ENCODE data around the gene TECR. TPM values are rescaled to one million over a fixed set of nuclear protein-coding genes. Genes with fewer than 3 reads are reported as not detected.

Gene TECR
- total and polyA plus RNA-seq, 2 of the 4 experiments (the other 2 are of a cell fraction), result 46.2 to 81.2 TPM

DNA sequence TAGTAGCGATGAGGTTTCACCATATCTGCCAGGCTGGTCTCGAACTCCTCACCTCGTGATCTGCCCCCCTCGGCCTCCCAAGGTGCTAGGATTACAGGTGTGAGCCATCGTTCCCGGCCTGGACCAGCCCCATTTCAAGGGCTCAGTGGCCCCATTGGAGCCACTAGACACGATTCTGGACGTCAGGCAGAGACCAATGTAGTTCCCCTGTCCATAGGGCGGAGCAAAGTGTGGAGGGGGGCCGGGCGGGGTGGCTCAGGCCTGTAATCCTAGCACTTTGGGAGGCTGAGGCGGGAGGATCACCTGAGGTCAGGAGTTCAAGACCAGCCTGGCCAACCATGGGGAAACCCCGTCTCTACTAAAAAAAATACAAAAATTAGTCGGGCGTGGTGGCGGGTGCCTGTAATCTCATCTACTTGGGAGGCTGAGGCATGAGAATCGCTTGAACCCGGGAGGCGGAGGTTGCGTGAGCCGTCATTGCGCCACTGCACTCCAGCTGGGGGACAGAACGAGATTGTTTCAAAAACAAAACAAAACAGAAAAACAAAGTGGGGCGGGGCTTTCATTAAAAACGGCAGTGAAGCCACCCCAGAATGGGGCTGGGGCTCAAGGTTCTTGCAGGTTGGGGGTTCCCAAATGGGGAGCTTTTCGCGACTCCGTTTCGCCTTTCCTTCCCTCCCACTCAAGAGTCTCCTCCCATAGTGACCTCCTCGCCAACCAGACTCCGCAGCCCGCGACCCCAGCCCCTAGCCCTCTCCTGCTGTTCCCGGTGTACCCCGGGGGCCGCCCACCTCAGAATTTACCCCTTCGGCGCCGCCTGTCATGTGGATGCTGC, 758 bp upstream of the TECR start:
- H3K27ac ChIP-seq (ENCODE audit: insufficient read depth, low read length), result no peak overlapping the region; the same call in 1 of the 2 replicates
- no peak overlapping the region for H3K18ac ChIP-seq (ENCODE audit: low read depth, low read length)
- peaks cover 10 to 34% of the 10 kb centered on the region in 2 experiments; a peak in 3 of 4 replicates for H3K79me1 ChIP-seq (ENCODE audit: low read depth in 1 of 2, low read length in 2 of 2)
- in situ Hi-C loops (cut with MboI; ENCODE audit: low sequenced_read_pairs) (no loop called here), intact Hi-C loops (cut with micrococcal nuclease) (no loop called here), dilution Hi-C loops (cut with HindIII; ENCODE audit: low sequenced_read_pairs, unreplicated experiment) (no loop called here)
- no peaks in the 10 kb centered on the region for H3K36me3 ChIP-seq (ENCODE audit: control insufficient read depth, insufficient read depth, low read length)
- peak overlapping the region; percentile 57 for H3K4me3 ChIP-seq (ENCODE audit: insufficient read depth, low read depth, low read length)
- DNase-seq, result no peak
- H3K23ac ChIP-seq (ENCODE audit: low read depth, low read length), result no peak overlapping the region
- H3K9me3 ChIP-seq (ENCODE audit: control insufficient read depth, insufficient read depth, low read length), result no peaks in the 10 kb centered on the region
- 70% methylated on average over 20 of the region's 39 CpGs; no CpG with 5 or more reads in 1 of the 2 experiments for WGBS, 2 experiments (ENCODE audit: extremely low coverage in 2 of 2, insufficient read length in 1 of 2)
- no peak overlapping the region for H3K4ac ChIP-seq (ENCODE audit: low read depth, low read length)
- no peak overlapping the region for H2BK120ac ChIP-seq (ENCODE audit: low read depth, low read length)
- H4K8ac ChIP-seq (ENCODE audit: low read depth in 2 of 2, low read length in 2 of 2), result peak overlapping the region in 1 of 2 experiments; percentile 49; a peak in 1 of 4 replicates
- TF ChIP-seq CEBPB (IDR thresholded peaks at IDR 0.05; ENCODE audit: low read depth, low read length) (0 out of 2 replicates have a peak, but pooled peaks have one; percentile 18), RFX5 (IDR thresholded peaks at IDR 0.05; ENCODE audit: low read depth, low read length) (no peak)
- ChIA-PET POLR2A (ENCODE audit: unreplicated experiment) (no interaction called here), CTCF (no interaction called here)
- H4K91ac ChIP-seq (ENCODE audit: insufficient read depth, low read depth, low read length), result no peak overlapping the region
- H4K5ac ChIP-seq (ENCODE audit: low read depth, low read length), result no peak overlapping the region
- H4K20me1 ChIP-seq (ENCODE audit: insufficient read depth, low read length), result peaks cover 3% of the 10 kb centered on the region; the same call in 1 of the 2 replicates
- no peaks in the 10 kb centered on the region for H3K27me3 ChIP-seq (ENCODE audit: control insufficient read depth, insufficient read depth, low read length)
- peak overlapping the region; percentile 62 for H3K4me2 ChIP-seq (ENCODE audit: low read depth, low read length)
- no peak overlapping the region for H3K56ac ChIP-seq (ENCODE audit: extremely low read depth, insufficient read depth, low read length)
- H2AK5ac ChIP-seq (ENCODE audit: low read depth, low read length), result no peak overlapping the region
- H3K14ac ChIP-seq (replicated peaks; ENCODE audit: low read depth, low read length), result no peak overlapping the region
- H2AFZ ChIP-seq (replicated peaks; ENCODE audit: low read length, poor library complexity), result peak overlapping the region; percentile 92
- H2BK20ac ChIP-seq (ENCODE audit: low read depth, low read length), result no peak overlapping the region
- H3K9ac ChIP-seq (ENCODE audit: low read depth, low read length), result peak overlapping the region; percentile 19; the same call in 1 of the 2 replicates
- peaks cover 5% of the 10 kb centered on the region; the same call in 1 of the 2 replicates for H3K9me1 ChIP-seq (ENCODE audit: insufficient read depth, low read length)
- no peak overlapping the region for H2BK5ac ChIP-seq (ENCODE audit: low read depth, low read length, poor library complexity, severe bottlenecking)
- no peak overlapping the region for H2BK15ac ChIP-seq (ENCODE audit: low read depth, low read length)
- BruUV-seq (replicated peaks), result no TSS peak
- peaks cover 2% of the 10 kb centered on the region; the same call in 1 of the 2 replicates for H3K4me1 ChIP-seq (ENCODE audit: control insufficient read depth, insufficient read depth, low read length)
- ATAC-seq (ENCODE audit: low read depth), result no peak
- H2AK9ac ChIP-seq (replicated peaks; ENCODE audit: low read depth, low read length, poor library complexity), result peak overlapping the region; percentile 18

Measured in IMR-90 (cell line).